ENCODE data around the gene COBLL1. TPM values are rescaled to one million over a fixed set of nuclear protein-coding genes. Genes with fewer than 3 reads are reported as not detected.
A peak's percentile ranks its signal among the peaks of the same experiment; 100 is the strongest.

COBLL1 gene
- total RNA-seq (12.0 and 33.5 TPM in 2 replicates), polyA plus RNA-seq (19.6 and 30.6 TPM in 2 replicates)

DNA sequence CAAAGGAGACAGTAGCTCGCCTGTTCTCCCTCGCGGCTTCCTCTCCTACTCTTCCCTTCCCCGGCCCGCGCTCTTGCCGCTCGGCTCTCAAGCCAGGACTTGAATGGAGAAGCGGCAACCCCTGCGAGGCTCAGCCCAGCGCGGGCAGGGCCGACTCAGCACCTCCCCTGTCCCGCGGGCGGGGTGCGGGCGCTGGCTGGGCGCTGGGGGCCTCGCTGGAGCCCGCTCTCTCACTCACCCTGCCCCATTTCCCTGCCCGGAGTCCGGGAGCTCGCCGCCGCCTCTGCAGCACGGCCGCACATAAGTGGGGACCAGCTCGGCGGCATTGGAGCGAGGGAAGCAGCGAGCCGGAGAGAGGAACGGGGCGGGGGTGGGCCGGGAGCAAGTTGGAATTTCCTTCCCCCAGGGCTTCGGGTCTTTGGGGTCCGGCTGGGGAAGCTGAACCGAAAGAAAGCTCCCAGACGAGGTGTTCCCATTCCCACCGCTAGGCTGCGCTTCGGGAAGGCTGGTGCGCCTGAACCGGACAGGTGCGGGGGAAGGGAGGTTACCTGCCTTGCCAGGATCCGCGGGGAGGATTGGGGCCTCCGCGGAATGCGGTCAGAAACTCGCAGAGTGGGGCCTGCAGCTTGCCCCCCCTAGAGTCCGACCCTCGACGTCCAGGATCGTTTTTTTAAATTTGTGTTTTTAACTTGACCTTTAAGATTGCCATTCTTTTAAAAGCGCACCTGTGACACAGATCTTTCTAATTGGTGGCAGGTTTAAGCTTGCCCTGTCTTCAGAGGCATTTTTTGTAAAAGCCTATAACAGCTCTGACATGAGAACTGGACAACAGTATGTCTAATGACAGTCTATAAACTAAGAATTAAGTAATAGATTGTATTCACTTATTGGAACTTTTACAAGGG, at the start of gene COBLL1:
Gene COBLL1, minus strand, starts transcription at position 105 of the 905 bp plus-strand sequence. CDS start 627 bp downstream, outside the sequence.
- Histone ChIP-seq H3K9me3 (ENCODE audit: low read depth) (no peaks in the 10 kb centered on the region), H3K27me3 (no peaks in the 10 kb centered on the region), H3K36me3 (no peaks in the 10 kb centered on the region), H3K4me3 (peak within 1 kb of the TSS; percentile 92), H3K27ac (peak within 1 kb of the TSS; percentile 75), H3K4me1 (ENCODE audit: low read depth) (peaks cover 24% of the 10 kb centered on the region)
- peak; percentile 67 to 87 for DNase-seq (ENCODE audit: low read depth in 1 of 2, low spot score in 1 of 2)
- peak; percentile 82 for TF ChIP-seq CTCF (IDR thresholded peaks at IDR 0.05; ENCODE audit: low read depth, low read length)

- Histone ChIP-seq H3K4me1 (ENCODE audit: low read depth) (no peaks in the 10 kb centered on the region), H3K27me3 (no peaks in the 10 kb centered on the region), H3K36me3 (no peaks in the 10 kb centered on the region), H3K9me3 (ENCODE audit: low read depth) (no peaks in the 10 kb centered on the region), H3K27ac (no peak overlapping the region), H3K4me3 (no peak overlapping the region)
- no peak for TF ChIP-seq CTCF (IDR thresholded peaks at IDR 0.05; ENCODE audit: low read depth, low read length)
- peak in 1 of 2 donors; percentile 26 for DNase-seq (ENCODE audit: low read depth in 1 of 2, low spot score in 1 of 2)
Observed at GRCh38 chr2:164890544-164890943, 48.9 kb upstream of the COBLL1 start.

DNA sequence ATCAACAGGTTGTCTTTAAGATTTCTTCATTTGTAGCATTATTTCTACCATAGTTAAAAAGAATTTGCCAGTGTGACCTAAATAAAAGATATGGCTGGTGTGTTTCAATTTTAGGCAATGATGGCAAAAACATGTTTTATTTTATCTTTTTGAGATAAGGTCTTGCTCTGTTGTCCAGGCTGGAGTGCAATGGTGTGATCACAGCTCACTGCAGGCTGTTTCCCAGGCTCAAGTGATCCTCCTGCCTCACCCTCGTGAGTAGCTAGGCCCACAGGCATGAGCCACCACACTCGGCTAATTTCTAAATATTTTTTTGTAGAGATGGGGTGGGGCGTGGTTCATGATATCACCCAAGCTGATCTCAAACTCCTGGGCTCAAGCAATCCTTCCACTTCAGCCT, 47.0 kb upstream of the COBLL1 start:
- Histone ChIP-seq H3K27ac (no peak overlapping the region), H3K9me3 (ENCODE audit: low read depth) (no peaks in the 10 kb centered on the region), H3K4me1 (ENCODE audit: low read depth) (no peaks in the 10 kb centered on the region), H3K4me3 (no peak overlapping the region), H3K27me3 (no peaks in the 10 kb centered on the region), H3K36me3 (no peaks in the 10 kb centered on the region)
- no peak for TF ChIP-seq CTCF (IDR thresholded peaks at IDR 0.05; ENCODE audit: low read depth, low read length)
- DNase-seq (ENCODE audit: low read depth in 1 of 2, low spot score in 1 of 2) = no peak

DNA sequence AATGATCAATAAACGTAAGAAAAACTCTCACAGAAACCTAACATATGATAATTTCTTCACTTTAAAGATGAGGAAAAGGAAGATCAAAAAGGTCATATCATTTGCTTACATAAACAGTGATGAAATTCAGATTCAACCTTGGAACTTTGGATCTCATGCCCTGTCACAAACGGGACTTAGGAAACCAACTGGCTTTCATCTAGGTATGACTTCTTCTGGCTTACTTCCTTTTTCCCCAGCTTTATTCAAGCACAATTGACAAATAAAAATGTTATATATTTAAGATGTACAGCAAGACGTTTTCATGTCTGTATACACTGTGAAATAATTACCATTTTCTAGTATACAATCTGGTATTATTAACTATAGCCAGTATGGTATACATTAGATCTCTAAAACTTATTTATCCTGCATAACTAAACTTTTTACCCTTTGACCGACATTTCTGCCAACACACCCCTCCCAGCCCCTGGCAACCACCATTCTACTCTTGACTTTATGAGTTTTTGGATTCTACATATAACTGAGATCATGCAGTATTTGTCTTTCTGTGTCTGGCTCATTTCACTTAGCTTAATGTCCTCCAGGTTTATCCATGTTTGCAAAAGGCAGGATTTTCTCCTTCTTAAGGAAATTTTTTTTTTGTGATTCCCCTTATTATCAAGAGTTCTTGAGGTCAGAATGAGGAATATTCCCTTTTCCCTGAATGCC, 46.0 kb upstream of the COBLL1 start:
- TF ChIP-seq CTCF (IDR thresholded peaks at IDR 0.05; ENCODE audit: low read depth, low read length) = no peak
- Histone ChIP-seq H3K4me3 (no peak overlapping the region), H3K27ac (no peak overlapping the region), H3K27me3 (no peaks in the 10 kb centered on the region), H3K4me1 (ENCODE audit: low read depth) (no peaks in the 10 kb centered on the region), H3K36me3 (no peaks in the 10 kb centered on the region), H3K9me3 (ENCODE audit: low read depth) (no peaks in the 10 kb centered on the region)
- no peak for DNase-seq (ENCODE audit: low read depth in 1 of 2, low spot score in 1 of 2)

- no peak for TF ChIP-seq CTCF (IDR thresholded peaks at IDR 0.05; ENCODE audit: low read depth, low read length)
- H3K36me3 ChIP-seq = no peaks in the 10 kb centered on the region
- no peak overlapping the region for H3K4me3 ChIP-seq
- no peak overlapping the region for H3K27ac ChIP-seq
- no peaks in the 10 kb centered on the region for H3K27me3 ChIP-seq
- peak in 1 of 2 donors; percentile 25 for DNase-seq (ENCODE audit: low read depth in 1 of 2, low spot score in 1 of 2)
- no peaks in the 10 kb centered on the region for H3K9me3 ChIP-seq (ENCODE audit: low read depth)
- no peaks in the 10 kb centered on the region for H3K4me1 ChIP-seq (ENCODE audit: low read depth)
Observed at GRCh38 chr2:164882276-164882675, 40.7 kb upstream of the COBLL1 start.
